BLaER1 treated with 17β-estradiol and CSF1 and Interleukin-3, amounts not matched to agents 10 nM and 100 nM (cell line): ENCODE measurements around the gene DARS1.

Source experiments
- H3K27ac ChIP-seq, 11 experiments: shearing (Covaris generic); formaldehyde crosslinking; 2 replicates each; pipeline ENCODE4 v1.8.1; 2022
- H3K27me3 ChIP-seq, 11 experiments: shearing (Covaris generic); formaldehyde crosslinking; 2 replicates each; pipeline ENCODE4 v1.8.1; 2022
- H3K36me3 ChIP-seq, 11 experiments: shearing (Covaris generic); formaldehyde crosslinking; 2 replicates each; pipeline ENCODE4 v1.8.1; 2022
- H3K4me1 ChIP-seq, 10 experiments: shearing (Covaris generic); formaldehyde crosslinking; 2 replicates each; pipeline ENCODE4 v1.8.1; 2022
- H3K4me2 ChIP-seq, 11 experiments: shearing (Covaris generic); formaldehyde crosslinking; 2 replicates each; pipeline ENCODE4 v1.8.1; 2022
- H3K4me3 ChIP-seq, 10 experiments: shearing (Covaris generic); formaldehyde crosslinking; 2 replicates each; pipeline ENCODE4 v1.8.1; 2022
- H3K9ac ChIP-seq, 11 experiments: shearing (Covaris generic); formaldehyde crosslinking; 2 replicates each; pipeline ENCODE4 v1.8.1; 2022
- H3K9me3 ChIP-seq, 11 experiments: shearing (Covaris generic); formaldehyde crosslinking; replicated peaks in 1 of 11; 2 replicates each; pipeline ENCODE4 v1.8.1; 2022
- H4K20me1 ChIP-seq, 11 experiments: shearing (Covaris generic); formaldehyde crosslinking; 2 replicates each; pipeline ENCODE4 v1.8.1; 2022
- Cebpa-rat ChIP-seq, 11 experiments: shearing (Covaris generic); IDR thresholded peaks; 2 replicates each; pipeline ENCODE4 v1.8.1; 2022

DARS1 gene

GRCh38 chr2:135986507-135986906 is 1.1 kb upstream of the DARS1 start:
- Histone ChIP-seq H3K9me3 (0 out of 22 replicates have a peak, but pooled peaks cover 0 to 4% (median 0%) of the 10 kb centered on the region in 11 experiments), H3K4me2 (peak overlapping the region; percentile 77 to 94 (median 87); a peak in 20 of 22 replicates), H4K20me1 (no peaks in the 10 kb centered on the region), H3K9ac (no peak overlapping the region; a peak in 1 of 22 replicates), H3K27ac (peak overlapping the region in 7 of 11 experiments; percentile 97 to 100 (median 98); a peak in 9 of 22 replicates), H3K27me3 (no peaks in the 10 kb centered on the region), H3K36me3 (peaks cover 12 to 18% (median 14%) of the 10 kb centered on the region in 11 experiments; a peak in 19 of 22 replicates), H3K4me3 (peak overlapping the region in 7 of 10 experiments; percentile 72 to 91 (median 86); a peak in 7 of 20 replicates), H3K4me1 (peaks cover 25 to 54% (median 48%) of the 10 kb centered on the region in 10 experiments)
- TF ChIP-seq Cebpa-rat (IDR thresholded peaks at IDR 0.05) = no peak

GRCh38 chr2:135985826-135986393 is 484 bp upstream of the DARS1 start:
- peak overlapping the region; percentile 97 to 99 (median 98) for H3K9ac ChIP-seq

GRCh38 chr2:135984199-135985017 is 1.0 kb downstream of the DARS1 start:
- Histone ChIP-seq H3K4me1 (peaks cover 38 to 75% (median 67%) of the 10 kb centered on the region in 10 experiments), H3K36me3 (peaks cover 20 to 37% (median 29%) of the 10 kb centered on the region in 11 experiments), H3K27me3 (no peaks in the 10 kb centered on the region), H3K27ac (peak overlapping the region; percentile 97 to 100 (median 99)), H3K9ac (peak overlapping the region; percentile 97 to 99 (median 98)), H3K4me3 (peak overlapping the region; percentile 72 to 95 (median 86)), H4K20me1 (peaks cover 0 to 10% (median 0%) of the 10 kb centered on the region in 11 experiments; a peak in 7 of 22 replicates), H3K4me2 (peak overlapping the region; percentile 77 to 94 (median 87)), H3K9me3 (0 out of 22 replicates have a peak, but pooled peaks cover 0 to 4% (median 0%) of the 10 kb centered on the region in 11 experiments)
- no peak for TF ChIP-seq Cebpa-rat (IDR thresholded peaks at IDR 0.05)

More at GRCh38 chr2:135985826-135986393, 484 bp upstream of the DARS1 start:
- H3K36me3 ChIP-seq = peaks cover 13 to 22% (median 20%) of the 10 kb centered on the region in 11 experiments; a peak in 19 of 22 replicates
- peaks cover 31 to 60% (median 54%) of the 10 kb centered on the region in 10 experiments for H3K4me1 ChIP-seq
- H3K27me3 ChIP-seq = no peaks in the 10 kb centered on the region
- H4K20me1 ChIP-seq = no peaks in the 10 kb centered on the region
- 0 out of 22 replicates have a peak, but pooled peaks cover 0 to 4% (median 0%) of the 10 kb centered on the region in 11 experiments for H3K9me3 ChIP-seq
- H3K4me3 ChIP-seq = peak overlapping the region; percentile 72 to 95 (median 86)
- H3K4me2 ChIP-seq = peak overlapping the region; percentile 77 to 94 (median 87)
- 0 out of 22 replicates have a peak, but pooled peaks of 1 of the 11 experiments have one; percentile 6 for TF ChIP-seq Cebpa-rat (IDR thresholded peaks at IDR 0.05)
- peak overlapping the region; percentile 97 to 100 (median 99) for H3K27ac ChIP-seq

- Histone ChIP-seq H3K27me3 (no peaks in the 10 kb centered on the region), H3K9ac (peak overlapping the region in 1 of 11 experiments; percentile 17; a peak in 2 of 22 replicates), H4K20me1 (peaks cover 0 to 11% (median 0%) of the 10 kb centered on the region in 11 experiments; a peak in 7 of 22 replicates), H3K9me3 (no peaks in the 10 kb centered on the region), H3K27ac (peak overlapping the region in 4 of 11 experiments; percentile 0 to 40 (median 15); a peak in 2 of 22 replicates), H3K36me3 (peaks cover 57 to 76% (median 65%) of the 10 kb centered on the region in 11 experiments), H3K4me1 (peaks cover 19 to 60% (median 47%) of the 10 kb centered on the region in 10 experiments), H3K4me2 (peak overlapping the region; percentile 34 to 93 (median 56); a peak in 20 of 22 replicates), H3K4me3 (no peak overlapping the region)
- no peak for TF ChIP-seq Cebpa-rat (IDR thresholded peaks at IDR 0.05)
Measured at GRCh38 chr2:135980434-135981079, 4.9 kb downstream of the DARS1 start.

- Histone ChIP-seq H3K4me3 (no peak overlapping the region), H3K4me2 (0 out of 22 replicates have a peak overlapping the region, but pooled peaks of 1 of the 11 experiments have one; percentile 10), H3K27me3 (no peaks in the 10 kb centered on the region), H3K9ac (no peak overlapping the region), H3K4me1 (peaks cover 5 to 37% (median 16%) of the 10 kb centered on the region in 10 experiments; a peak in 19 of 20 replicates), H3K9me3 (peaks cover 0 to 34% (median 29%) of the 10 kb centered on the region in 11 experiments; a peak in 19 of 22 replicates), H3K36me3 (peaks cover 67 to 100% (median 90%) of the 10 kb centered on the region in 11 experiments), H3K27ac (no peak overlapping the region), H4K20me1 (peaks cover 0 to 28% (median 0%) of the 10 kb centered on the region in 11 experiments; a peak in 8 of 22 replicates)
- no peak for TF ChIP-seq Cebpa-rat (IDR thresholded peaks at IDR 0.05)
Measured at GRCh38 chr2:135975702-135976101, 9.7 kb downstream of the DARS1 start.

- peaks cover 0 to 34% (median 29%) of the 10 kb centered on the region in 11 experiments; a peak in 19 of 22 replicates for H3K9me3 ChIP-seq
- no peak overlapping the region for H3K9ac ChIP-seq
- H4K20me1 ChIP-seq = peaks cover 0 to 29% (median 0%) of the 10 kb centered on the region in 11 experiments; a peak in 6 of 22 replicates
- H3K27ac ChIP-seq = no peak overlapping the region
- no peak overlapping the region for H3K4me3 ChIP-seq
- no peaks in the 10 kb centered on the region for H3K27me3 ChIP-seq
- peaks cover 68 to 100% (median 89%) of the 10 kb centered on the region in 11 experiments for H3K36me3 ChIP-seq
- H3K4me2 ChIP-seq = no peak overlapping the region
- H3K4me1 ChIP-seq = peaks cover 0 to 23% (median 5%) of the 10 kb centered on the region in 10 experiments; a peak in 8 of 20 replicates
- TF ChIP-seq Cebpa-rat (IDR thresholded peaks at IDR 0.05) = no peak
Measured at GRCh38 chr2:135974036-135974435, 11.4 kb downstream of the DARS1 start.

GRCh38 chr2:135969655-135970387 is 15.6 kb downstream of the DARS1 start:
- Histone ChIP-seq H3K4me1 (peaks cover 0 to 23% (median 0%) of the 10 kb centered on the region in 10 experiments; a peak in 6 of 20 replicates), H4K20me1 (peaks cover 0 to 37% (median 0%) of the 10 kb centered on the region in 11 experiments; a peak in 6 of 22 replicates), H3K9ac (no peak overlapping the region), H3K4me3 (no peak overlapping the region), H3K4me2 (no peak overlapping the region), H3K27me3 (no peaks in the 10 kb centered on the region), H3K27ac (no peak overlapping the region), H3K36me3 (peaks cover 51 to 97% (median 84%) of the 10 kb centered on the region in 11 experiments; a peak in 21 of 22 replicates), H3K9me3 (peaks cover 0 to 34% (median 29%) of the 10 kb centered on the region in 11 experiments; a peak in 19 of 22 replicates)
- no peak for TF ChIP-seq Cebpa-rat (IDR thresholded peaks at IDR 0.05)
